ENCODE measurements around the gene NFATC2.

DNA sequence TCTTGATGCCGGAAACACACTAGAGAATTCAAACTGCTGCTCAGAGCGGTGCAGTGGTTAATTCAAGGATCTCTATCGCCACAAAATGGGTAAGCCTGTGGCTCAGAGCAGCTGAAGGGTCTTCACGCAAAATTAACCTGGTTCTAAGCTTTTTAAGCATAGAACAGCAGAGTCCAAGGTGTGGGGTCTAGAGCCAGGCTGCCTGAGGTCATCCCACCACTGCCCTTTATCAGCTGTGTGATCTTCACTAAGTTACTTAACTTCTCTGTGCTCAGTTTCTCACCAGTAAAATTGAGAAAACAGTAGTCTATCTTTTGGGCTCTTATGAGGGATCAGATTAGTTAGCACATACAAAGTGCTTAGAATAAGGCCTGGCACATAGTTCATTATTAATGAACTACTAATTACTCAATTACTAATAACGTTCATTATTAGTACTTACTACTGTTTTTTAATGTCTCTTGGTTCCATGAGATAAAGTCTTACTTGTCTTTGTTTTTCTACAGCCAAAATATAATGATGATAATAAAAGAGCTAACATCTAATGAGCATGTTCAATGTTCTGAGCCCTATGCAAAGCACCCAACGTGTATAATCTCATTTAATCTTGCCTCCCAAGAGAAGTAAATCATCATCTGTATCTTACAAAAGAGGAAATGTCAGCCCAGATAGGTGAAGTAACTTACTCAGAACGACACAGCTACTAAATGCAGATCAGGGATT, 92.9 kb downstream of the NFATC2 start:
- no peak for TF ChIP-seq POLR2AphosphoS5 (IDR thresholded peaks at IDR 0.05)
- TF ChIP-seq, protein P1, sequence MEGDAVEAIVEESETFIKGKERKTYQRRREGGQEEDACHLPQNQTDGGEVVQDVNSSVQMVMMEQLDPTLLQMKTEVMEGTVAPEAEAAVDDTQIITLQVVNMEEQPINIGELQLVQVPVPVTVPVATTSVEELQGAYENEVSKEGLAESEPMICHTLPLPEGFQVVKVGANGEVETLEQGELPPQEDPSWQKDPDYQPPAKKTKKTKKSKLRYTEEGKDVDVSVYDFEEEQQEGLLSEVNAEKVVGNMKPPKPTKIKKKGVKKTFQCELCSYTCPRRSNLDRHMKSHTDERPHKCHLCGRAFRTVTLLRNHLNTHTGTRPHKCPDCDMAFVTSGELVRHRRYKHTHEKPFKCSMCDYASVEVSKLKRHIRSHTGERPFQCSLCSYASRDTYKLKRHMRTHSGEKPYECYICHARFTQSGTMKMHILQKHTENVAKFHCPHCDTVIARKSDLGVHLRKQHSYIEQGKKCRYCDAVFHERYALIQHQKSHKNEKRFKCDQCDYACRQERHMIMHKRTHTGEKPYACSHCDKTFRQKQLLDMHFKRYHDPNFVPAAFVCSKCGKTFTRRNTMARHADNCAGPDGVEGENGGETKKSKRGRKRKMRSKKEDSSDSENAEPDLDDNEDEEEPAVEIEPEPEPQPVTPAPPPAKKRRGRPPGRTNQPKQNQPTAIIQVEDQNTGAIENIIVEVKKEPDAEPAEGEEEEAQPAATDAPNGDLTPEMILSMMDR (IDR thresholded peaks at IDR 0.05): no peak
